GM19467 (cell line): ENCODE results near the gene HKDC1.
"Not testable (repeated sequence)": the region's sequence is repeated elsewhere in the genome, so short reads cannot be mapped to it uniquely, and the experiment has no call there.

Source experiments
- ATAC-seq: cut with Tn5 transposase; IDR thresholded peaks from one replicate; pipeline ENCODE4 v1.9.1; 2021; ENCODE audit warnings: mild to moderate bottlenecking, moderate library complexity; ENCODE audit not compliant: unreplicated experiment

The HKDC1 gene

GRCh38 chr10:69278446-69278963 lies 58.4 kb downstream of the HKDC1 start, which contains the start of gene HK1:
Gene HK1 (plus strand): TSS chr10:69278496.
- ATAC-seq: no peak

- no peak for ATAC-seq
These were observed 59.0 kb downstream of the HKDC1 start for GRCh38 chr10:69279110-69279509.

GRCh38 chr10:69281507-69282413 lies 61.6 kb downstream of the HKDC1 start:
- ATAC-seq: no peak

GRCh38 chr10:69284402-69284801 lies 64.3 kb downstream of the HKDC1 start:
- ATAC-seq: not testable (repeated sequence)

GRCh38 chr10:69285699-69286098 lies 65.6 kb downstream of the HKDC1 start:
- no peak for ATAC-seq

- ATAC-seq: no peak
These were observed 67.0 kb downstream of the HKDC1 start for GRCh38 chr10:69287181-69287580.

- ATAC-seq: no peak
These were observed 70.9 kb downstream of the HKDC1 start for GRCh38 chr10:69290993-69291392.

GRCh38 chr10:69292459-69292858 lies 72.3 kb downstream of the HKDC1 start:
- ATAC-seq: no peak

DNA sequence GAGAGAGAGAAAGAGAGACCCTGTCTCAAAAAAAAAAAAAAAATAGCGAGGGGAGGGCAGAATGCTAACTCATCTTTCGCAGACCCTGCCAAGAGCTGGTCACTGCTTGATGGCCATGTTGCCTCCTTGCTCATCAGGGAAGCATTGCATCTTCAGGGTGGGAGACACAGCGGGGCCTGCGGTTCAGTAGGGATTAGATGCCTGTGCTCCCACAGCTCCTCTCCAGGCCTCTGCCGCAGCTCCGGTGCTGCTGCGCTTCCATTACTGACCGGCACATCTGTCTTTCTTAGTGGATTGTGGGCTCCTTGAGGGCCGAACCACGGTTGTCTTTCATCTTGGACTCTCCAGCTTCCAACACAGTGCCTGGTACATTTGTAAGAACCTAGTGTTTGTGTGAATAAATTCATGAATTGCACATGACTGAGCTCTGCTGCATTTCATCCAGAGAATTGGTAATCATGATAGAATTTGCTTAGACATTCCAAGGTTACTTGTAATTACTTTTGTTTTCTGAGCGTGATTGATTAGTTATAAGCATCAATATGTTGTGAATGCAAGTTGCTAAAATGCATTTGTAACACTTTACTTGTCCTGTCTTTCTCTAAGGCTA lies 75.0 kb downstream of the HKDC1 start:
- no peak for ATAC-seq

DNA sequence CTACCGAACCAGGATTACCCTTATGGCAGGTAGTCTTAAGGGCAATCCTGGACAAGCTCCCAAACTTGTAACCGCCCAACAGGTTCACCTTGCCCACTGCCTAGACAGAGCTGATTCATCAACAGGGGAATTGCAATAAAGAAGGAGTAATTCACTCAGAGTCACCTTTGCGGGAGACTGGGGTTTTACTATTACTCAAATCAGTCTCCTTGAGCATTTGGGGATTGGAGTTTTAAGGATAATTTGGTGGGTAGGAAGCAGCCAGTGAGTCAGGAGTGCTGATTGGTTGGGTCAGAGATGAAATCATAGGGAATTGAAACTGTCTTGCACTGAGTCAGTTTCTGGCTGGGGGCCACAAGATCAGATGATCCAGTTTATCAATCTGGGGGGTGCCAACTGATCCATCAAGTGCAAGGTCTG lies 83.5 kb downstream of the HKDC1 start:
- no peak for ATAC-seq

- ATAC-seq: no peak
These were observed 86.3 kb downstream of the HKDC1 start for GRCh38 chr10:69306421-69306820.

GRCh38 chr10:69307434-69307833 lies 87.3 kb downstream of the HKDC1 start:
- ATAC-seq: no peak

GRCh38 chr10:69308304-69308703 lies 88.2 kb downstream of the HKDC1 start:
- not testable (repeated sequence) for ATAC-seq

- no peak for ATAC-seq
These were observed 91.2 kb downstream of the HKDC1 start for GRCh38 chr10:69311309-69311708.

- ATAC-seq: no peak
These were observed 92.4 kb downstream of the HKDC1 start for GRCh38 chr10:69312528-69312927.

DNA sequence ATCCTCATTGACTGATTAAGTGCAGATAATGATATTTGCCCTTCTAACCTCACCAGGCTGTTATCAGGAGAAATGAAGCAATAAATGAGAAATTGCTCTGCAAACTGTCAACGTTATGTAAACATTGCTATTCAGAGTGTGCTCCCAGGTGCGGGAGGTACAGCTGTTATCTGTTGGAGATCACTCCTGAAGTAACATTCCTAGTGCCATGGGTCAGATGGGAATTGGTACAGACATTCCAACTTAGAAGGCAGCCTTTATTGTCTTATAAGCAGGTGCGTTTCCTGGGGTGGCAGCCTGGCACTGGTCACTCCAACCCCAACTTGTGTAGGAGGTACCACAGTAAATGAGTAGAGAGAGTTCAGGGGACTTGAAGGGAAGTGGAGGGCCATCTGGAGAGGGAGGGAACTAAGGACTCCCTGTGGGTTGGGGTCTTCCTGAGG lies 95.0 kb downstream of the HKDC1 start:
- no peak for ATAC-seq

- no peak for ATAC-seq
These were observed 95.6 kb downstream of the HKDC1 start for GRCh38 chr10:69315610-69316312.

DNA sequence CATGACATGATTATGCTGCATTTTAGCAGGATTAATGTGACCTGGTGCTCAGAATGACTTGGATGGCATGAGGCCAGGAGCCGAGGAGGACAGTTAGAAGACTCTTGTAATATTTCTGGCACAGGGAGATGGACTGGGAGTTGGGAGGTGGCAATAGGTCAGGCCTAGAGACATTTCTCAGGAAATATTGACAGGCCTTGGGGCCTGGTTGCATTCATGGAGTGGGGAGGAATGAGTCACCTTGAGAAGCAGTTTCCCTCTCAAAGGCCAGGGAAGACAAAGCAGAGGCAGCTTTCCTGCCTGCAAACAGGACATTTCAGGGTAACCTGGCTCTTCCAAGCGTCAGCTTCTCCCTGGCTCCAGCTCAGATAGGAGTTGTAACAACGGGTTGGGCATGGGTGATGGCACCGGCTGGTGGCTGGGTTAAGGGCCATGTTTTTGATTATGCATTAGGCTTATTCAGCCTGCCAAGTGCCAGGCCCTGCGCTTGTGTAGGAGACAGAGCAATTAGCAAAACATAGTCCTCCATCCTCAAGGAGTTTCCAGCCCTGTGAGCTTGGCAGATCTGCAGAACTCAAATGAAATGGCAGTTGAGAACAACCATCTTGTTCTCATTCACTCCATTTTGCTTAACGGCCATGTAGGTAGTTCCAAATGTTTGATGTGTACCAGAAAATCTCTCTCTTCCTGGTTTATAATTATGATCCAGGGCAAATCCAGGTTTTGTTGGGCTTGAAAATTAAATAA lies 96.4 kb downstream of the HKDC1 start:
- no peak for ATAC-seq
